A673 (cell line): ENCODE results near the gene CHRNA4. TPM values are rescaled to one million over a fixed set of nuclear protein-coding genes. Genes with fewer than 3 reads are reported as not detected.

ENCODE experiments used
- BruUV-seq: library from RNA; stranded (reverse); fragments of 400-500 nt; replicated peaks from 2 replicates; lab custom pipeline; 2021; lab: Mats Ljungman, UMichigan
- CTCF ChIA-PET: fragments of 300-600 bp; sonication (Branson Sonifier 250); formaldehyde crosslinking; loops from one replicate; lab custom pipeline; 2022; ENCODE audit warnings: antibody characterized with exemption; lab: Charles Lee
- POLR2A ChIA-PET: fragments of 300-600 bp; sonication (Branson Sonifier 250); formaldehyde crosslinking; loops from one replicate; lab custom pipeline; 2022; ENCODE audit warnings: antibody characterized with exemption; ENCODE audit not compliant: low non-redundant PET; lab: Charles Lee
- DNase-seq: peaks from one replicate; pipeline ENCODE4 v3.0.0-alpha.2; 2015; ENCODE audit warnings: low spot score
- H3K27ac ChIP-seq: fragments of 200-600 bp; sonication (generic); 2 replicates; pipeline ENCODE4 v1.5.1; 2016; ENCODE audit warnings: mixed run types, low read depth, mild to moderate bottlenecking, mixed read lengths, antibody characterized with exemption, low read length; ENCODE audit not compliant: poor library complexity, severe bottlenecking
- H3K27me3 ChIP-seq: fragments of 200-600 bp; sonication (generic); replicated peaks from 2 replicates; pipeline ENCODE4 v1.6.1; 2017; ENCODE audit warnings: mixed run types, low read depth, mild to moderate bottlenecking, mixed read lengths, antibody characterized with exemption, low read length; ENCODE audit not compliant: insufficient read depth, poor library complexity
- H3K36me3 ChIP-seq: fragments of 200-600 bp; sonication (generic); 2 replicates; pipeline ENCODE4 v1.6.1; 2016; ENCODE audit warnings: mixed run types, mild to moderate bottlenecking, mixed read lengths, antibody characterized with exemption, low read length; ENCODE audit not compliant: insufficient read depth, poor library complexity, severe bottlenecking
- H3K4me1 ChIP-seq: fragments of 200-600 bp; sonication (generic); 2 replicates; pipeline ENCODE4 v1.6.1; 2017; ENCODE audit warnings: mixed run types, mild to moderate bottlenecking, mixed read lengths, antibody characterized with exemption, low read length; ENCODE audit not compliant: insufficient read depth, poor library complexity, severe bottlenecking
- H3K4me3 ChIP-seq: fragments of 200-600 bp; sonication (generic); 2 replicates; pipeline ENCODE4 v1.5.1; 2016; ENCODE audit warnings: low read depth, mixed run types, mild to moderate bottlenecking, mixed read lengths, low read length; ENCODE audit not compliant: poor library complexity, severe bottlenecking
- H3K9me3 ChIP-seq: fragments of 200-600 bp; sonication (generic); 2 replicates; pipeline ENCODE4 v1.6.1; 2016; ENCODE audit warnings: mixed run types, low read depth, mild to moderate bottlenecking, mixed read lengths, antibody characterized with exemption, low read length; ENCODE audit not compliant: poor library complexity, severe bottlenecking
- CTCF ChIP-seq: fragments of 300-800, 200-600 bp; sonication (generic); conservative IDR thresholded peaks from 2 replicates; pipeline ENCODE4 v1.5.1; 2017; ENCODE audit warnings: low read depth, mild to moderate bottlenecking, antibody characterized with exemption, low read length, moderate library complexity, mixed read lengths
- EZH2 ChIP-seq: fragments of 200-600 bp; sonication (generic); IDR thresholded peaks from 2 replicates; pipeline ENCODE4 v1.6.1; 2017; ENCODE audit warnings: borderline replicate concordance, low read depth, mild to moderate bottlenecking, mixed read lengths, antibody characterized with exemption, low read length; ENCODE audit not compliant: poor library complexity, severe bottlenecking
- intact Hi-C: fragments of 100-400 bp; cut with micrococcal nuclease; formaldehyde crosslinking; loops from one replicate; pipeline ENCODE4 v1.10.0; 2022; ENCODE audit not compliant: unreplicated experiment
- total RNA-seq: library from RNA; stranded (reverse); gene quantifications from 2 replicates; pipeline ENCODE4 v1.2.3, GENCODE V29; 2021

The CHRNA4 gene
- total RNA-seq, 1 experiment from 2014 or later, result 0.26 TPM

- no peak for DNase-seq
- H3K4me1 ChIP-seq, result no peaks in the 10 kb centered on the region
- H3K9me3 ChIP-seq, result no peaks in the 10 kb centered on the region
- no peak overlapping the region for H3K27ac ChIP-seq
- ChIA-PET POLR2A (no interaction called here), CTCF (interaction anchor here (0.6 kb wide), 1 partner anchor 62 kb away, joined by 14 read pairs; no protein-coding TSS in a partner anchor)
- intact Hi-C loops, result no loop called here
- no peaks in the 10 kb centered on the region for H3K36me3 ChIP-seq
- H3K27me3 ChIP-seq, result peaks cover 36% of the 10 kb centered on the region
- BruUV-seq, result no TSS peak
- TF ChIP-seq CTCF (no peak), EZH2 (no peak)
- H3K4me3 ChIP-seq, result no peak overlapping the region
These were observed 16.2 kb upstream of the CHRNA4 start for GRCh38 chr20:63377256-63377941.

GRCh38 chr20:63376283-63377250 lies 15.4 kb upstream of the CHRNA4 start:
- intact Hi-C loops, result no loop called here
- no peak for DNase-seq
- Histone ChIP-seq H3K36me3 (no peaks in the 10 kb centered on the region), H3K4me3 (no peak overlapping the region), H3K27me3 (peaks cover 41% of the 10 kb centered on the region), H3K27ac (no peak overlapping the region), H3K9me3 (no peaks in the 10 kb centered on the region), H3K4me1 (no peaks in the 10 kb centered on the region)
- ChIA-PET POLR2A (no interaction called here), CTCF (interaction anchor here (0.6 kb wide), 1 partner anchor 61 kb away, joined by 14 read pairs; no protein-coding TSS in a partner anchor)
- TF ChIP-seq CTCF, result no peak
- TF ChIP-seq EZH2, result no peak
- BruUV-seq, result no TSS peak

GRCh38 chr20:63375438-63375837 lies 14.3 kb upstream of the CHRNA4 start:
- no peaks in the 10 kb centered on the region for H3K4me1 ChIP-seq
- POLR2A ChIA-PET, result no interaction called here
- TF ChIP-seq EZH2 (no peak), CTCF (no peak)
- DNase-seq, result no peak
- CTCF ChIA-PET, result no interaction called here
- intact Hi-C loops, result no loop called here
- no peak overlapping the region for H3K27ac ChIP-seq
- peaks cover 49% of the 10 kb centered on the region for H3K27me3 ChIP-seq
- BruUV-seq, result no TSS peak
- no peak overlapping the region for H3K4me3 ChIP-seq
- no peaks in the 10 kb centered on the region for H3K9me3 ChIP-seq
- H3K36me3 ChIP-seq, result no peaks in the 10 kb centered on the region
